CD4-positive, alpha-beta T cell treated with Interleukin-1 beta for 1 hour (primary cell): ENCODE results near the gene C3AR1.
"Not testable (repeated sequence)": the region's sequence is repeated elsewhere in the genome, so short reads cannot be mapped to it uniquely, and the experiment has no call there.

Experiments
- DNase-seq, 2 donors: peaks; one replicate each; pipeline ENCODE4 v3.0.0-alpha.2; 2020 to 2022

Gene C3AR1

GRCh38 chr12:8026291-8026900 lies 39.8 kb downstream of the C3AR1 start:
- DNase-seq: peak; percentile 97 to 98

- no peak for DNase-seq
These were observed 47.2 kb downstream of the C3AR1 start for GRCh38 chr12:8018666-8019581.

- not testable (repeated sequence) for DNase-seq
These were observed 47.9 kb downstream of the C3AR1 start for GRCh38 chr12:8018213-8018612.

GRCh38 chr12:8014836-8015235 lies 51.3 kb downstream of the C3AR1 start:
- no peak for DNase-seq

GRCh38 chr12:8012651-8013309 lies 53.4 kb downstream of the C3AR1 start:
- DNase-seq: no peak

GRCh38 chr12:8011331-8011730 lies 54.8 kb downstream of the C3AR1 start:
- DNase-seq: no peak
